GM19023 (cell line): Measurements from ENCODE around the gene IQGAP1.
"Not testable (repeated sequence)": the region's sequence is repeated elsewhere in the genome, so short reads cannot be mapped to it uniquely, and the experiment has no call there.

ENCODE experiments used
- ATAC-seq: cut with Tn5 transposase; IDR thresholded peaks from one replicate; pipeline ENCODE4 v1.9.1; 2021; ENCODE audit warnings: mild to moderate bottlenecking, moderate library complexity; ENCODE audit not compliant: unreplicated experiment

The IQGAP1 gene

DNA sequence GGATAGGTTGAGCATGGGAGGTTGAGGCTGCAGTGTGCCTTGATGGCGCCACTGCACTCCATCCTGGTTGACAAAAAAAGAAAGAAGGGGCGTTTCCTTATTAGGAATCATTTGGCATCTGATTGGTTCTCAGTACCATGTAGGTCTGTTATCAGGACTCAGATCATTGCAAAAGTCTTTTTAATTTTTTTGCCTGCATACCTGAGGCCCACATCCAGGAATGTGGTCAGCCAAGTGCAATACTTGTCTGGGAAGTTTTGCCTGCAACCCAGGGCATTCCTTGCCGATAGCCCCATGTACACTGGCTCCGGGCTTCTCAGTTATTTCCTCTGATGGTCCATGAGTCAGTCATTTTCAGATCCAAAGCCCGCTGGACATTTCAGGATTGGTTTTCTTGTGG is 91.6 kb downstream of the IQGAP1 start:
- ATAC-seq = no peak

DNA sequence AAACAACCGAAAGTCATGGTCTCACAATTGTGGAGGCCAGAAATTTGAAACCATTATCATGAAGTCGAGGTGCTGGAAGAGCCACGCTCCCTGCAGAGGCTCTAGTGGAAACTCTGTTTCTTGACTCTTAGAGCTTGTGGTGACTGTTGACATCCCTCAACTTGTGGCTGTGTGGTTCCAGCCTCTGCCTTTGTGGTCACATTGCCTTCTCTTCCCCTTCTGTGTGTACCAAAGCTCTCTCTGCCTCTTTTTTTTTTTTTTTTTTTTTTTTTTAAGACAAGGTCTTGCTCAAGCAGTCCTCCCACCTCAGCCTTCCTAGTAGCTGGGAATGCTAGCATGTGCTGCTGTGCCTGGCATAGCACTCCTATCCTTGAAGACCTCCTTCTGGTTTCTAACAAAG is 93.0 kb downstream of the IQGAP1 start:
- ATAC-seq = no peak

DNA sequence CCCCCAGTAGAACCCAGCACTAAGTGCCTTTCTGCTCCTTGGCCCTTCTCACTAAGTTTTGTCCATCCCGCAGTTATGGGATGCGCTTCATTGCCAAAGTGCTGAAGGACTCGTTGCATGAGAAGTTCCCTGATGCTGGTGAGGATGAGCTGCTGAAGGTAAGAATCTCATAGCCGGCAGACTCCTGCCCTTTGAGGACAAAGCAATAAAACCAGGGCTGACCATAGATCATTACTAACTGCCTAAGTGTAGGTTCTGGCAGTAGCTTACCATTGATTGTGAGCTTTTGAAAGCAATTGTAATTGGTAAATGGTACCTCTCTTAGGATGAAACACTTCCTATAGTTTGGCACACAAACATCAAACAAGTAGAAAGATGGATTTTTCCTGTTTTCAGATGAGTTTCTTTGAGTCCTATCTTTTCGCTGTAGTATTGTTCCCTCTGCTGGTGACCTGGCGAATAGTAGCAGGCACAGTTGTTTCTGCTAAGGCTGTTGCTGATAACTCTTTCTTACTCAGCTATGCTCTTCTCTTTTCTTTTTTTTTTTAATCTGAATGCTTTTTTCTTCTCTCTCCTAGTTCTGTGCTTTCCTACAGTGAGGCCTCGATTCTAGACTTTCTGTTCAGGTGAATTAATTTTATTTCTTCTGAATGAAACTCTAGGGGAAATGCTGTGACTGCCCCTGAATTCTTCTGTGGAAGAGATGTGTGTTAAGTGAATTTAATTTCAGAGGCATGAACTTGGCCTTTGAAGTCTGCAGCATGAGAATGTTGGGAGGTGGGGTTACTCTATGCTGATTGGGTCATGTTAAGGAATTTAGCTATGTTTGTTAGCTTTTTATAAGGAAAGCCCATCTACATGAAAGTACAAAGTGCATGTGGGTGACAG is 94.3 kb downstream of the IQGAP1 start:
- ATAC-seq = no peak

DNA sequence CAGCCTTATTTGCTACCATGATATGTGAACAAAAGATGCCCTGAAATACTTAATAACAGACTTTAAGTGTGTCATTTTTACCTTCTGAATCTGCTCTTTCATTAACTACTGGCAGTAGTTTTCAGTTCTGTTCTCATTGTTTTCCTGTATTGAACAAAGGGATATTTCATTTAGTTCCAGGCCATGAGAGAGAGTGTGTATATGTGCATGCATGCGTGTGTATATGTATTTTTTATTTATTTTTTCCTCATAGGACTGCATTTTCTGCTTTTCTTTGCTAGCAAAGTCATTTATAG is 94.9 kb downstream of the IQGAP1 start:
- ATAC-seq = no peak

DNA sequence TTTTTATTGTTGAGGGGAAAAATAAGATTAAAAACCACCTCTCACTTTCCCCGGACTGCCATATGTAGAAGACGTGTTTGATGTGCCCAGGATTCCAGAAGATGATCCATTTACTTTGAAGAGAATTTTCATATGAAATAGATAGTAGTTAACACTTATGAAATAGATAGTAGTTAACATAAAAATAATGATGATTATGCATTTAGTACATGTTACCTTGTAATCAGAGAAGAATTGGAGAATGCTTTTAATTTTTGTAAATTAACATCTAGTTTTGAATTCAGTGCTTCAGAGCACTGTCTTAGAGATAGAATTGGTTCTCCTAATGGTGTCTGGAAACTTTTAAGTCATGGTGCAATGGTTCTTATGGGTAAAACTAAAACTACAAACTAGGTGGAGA is 95.6 kb downstream of the IQGAP1 start:
- no peak for ATAC-seq

DNA sequence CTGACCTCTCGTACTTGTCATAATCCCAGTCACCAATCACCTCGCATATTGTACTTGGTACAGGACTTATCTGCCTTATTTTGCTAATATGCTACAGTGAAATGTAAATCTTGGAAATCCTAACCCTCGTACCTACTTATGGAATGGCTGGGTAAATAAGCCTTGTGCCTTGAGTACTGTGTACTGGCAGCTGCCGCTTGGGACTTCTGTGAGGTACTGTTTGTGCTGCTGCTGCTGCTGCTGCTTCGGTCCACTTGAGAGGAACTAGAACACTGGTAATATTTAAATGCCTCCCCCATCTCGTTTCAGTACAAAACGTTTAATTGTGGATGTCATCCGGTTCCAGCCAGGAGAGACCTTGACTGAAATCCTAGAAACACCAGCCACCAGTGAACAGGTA is 99.1 kb downstream of the IQGAP1 start:
- ATAC-seq = no peak

DNA sequence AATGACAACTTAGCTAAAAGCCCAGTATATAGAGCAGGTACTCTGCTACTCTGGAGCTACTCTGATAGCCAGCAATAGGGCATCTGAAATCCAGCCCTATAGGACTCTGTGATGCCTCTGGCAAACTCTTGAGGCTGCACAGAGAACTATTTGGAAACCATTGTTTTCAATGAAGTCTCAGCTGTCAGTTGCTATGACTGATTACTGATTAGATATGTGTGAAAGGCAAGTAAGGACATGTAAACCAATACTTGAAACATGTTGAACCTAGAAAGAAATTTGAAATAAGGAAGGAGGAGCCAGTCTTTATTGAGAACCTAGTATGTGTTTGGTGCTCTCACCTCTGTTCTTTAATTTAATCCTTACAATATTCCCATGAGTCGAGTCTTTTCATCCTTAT is 101.5 kb downstream of the IQGAP1 start:
- ATAC-seq = no peak

DNA sequence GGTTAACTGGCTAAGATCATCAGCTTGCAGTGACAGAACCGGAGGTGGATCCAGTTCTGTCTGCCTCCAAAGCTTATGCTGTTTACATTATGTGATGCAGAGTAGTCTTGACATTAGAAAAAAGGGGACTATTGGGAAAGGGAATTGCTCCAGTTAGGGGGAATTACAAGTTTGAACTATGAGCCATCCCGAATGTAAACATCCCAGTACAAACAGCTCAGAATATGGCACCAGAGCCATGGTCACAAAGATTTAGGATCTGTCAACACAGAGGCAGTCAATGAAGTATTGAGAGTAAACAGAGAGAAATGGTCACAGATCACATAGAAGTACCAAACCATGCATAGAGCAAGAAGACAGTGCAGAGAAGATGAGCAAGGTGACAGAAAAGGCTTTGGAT is 101.9 kb downstream of the IQGAP1 start:
- no peak for ATAC-seq

DNA sequence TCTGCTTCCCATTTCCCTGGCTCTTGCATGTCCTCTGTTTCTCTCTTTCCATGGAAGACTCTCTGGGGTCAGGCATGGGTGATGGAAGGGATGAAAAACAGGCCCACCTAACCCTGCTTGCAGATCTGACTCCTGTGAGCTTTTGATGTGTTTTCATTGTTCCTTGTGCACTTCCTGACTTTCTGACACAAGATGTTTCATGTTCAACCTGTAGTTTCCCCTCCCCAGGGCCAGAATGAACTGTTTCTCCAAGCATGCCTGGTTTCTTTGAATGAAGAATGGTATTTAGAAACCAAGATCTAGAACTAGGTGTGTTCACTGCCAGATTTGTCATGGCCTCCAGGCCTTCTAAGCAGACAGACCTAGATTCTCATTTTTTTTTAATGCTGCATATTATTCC is 105.6 kb downstream of the IQGAP1 start:
- no peak for ATAC-seq

DNA sequence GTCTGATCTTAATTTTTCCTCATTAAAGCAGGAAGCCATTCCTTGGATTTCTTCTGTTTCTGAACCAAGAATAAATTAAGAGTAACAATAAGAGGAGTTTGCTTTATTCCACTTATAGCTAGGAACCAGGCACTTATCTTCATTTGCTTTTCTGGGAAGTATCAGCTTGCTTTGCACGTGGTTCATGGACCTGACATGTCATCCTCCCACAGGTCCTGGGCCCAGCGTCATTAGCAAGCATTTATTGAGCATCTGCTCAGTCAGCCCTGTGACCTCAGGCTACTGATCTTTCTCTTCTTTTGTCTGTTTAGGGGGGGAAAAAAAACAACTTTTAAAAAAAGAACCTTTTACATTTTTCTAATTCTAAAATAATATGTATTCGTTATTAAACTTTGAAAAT is 107.0 kb downstream of the IQGAP1 start:
- ATAC-seq = no peak

DNA sequence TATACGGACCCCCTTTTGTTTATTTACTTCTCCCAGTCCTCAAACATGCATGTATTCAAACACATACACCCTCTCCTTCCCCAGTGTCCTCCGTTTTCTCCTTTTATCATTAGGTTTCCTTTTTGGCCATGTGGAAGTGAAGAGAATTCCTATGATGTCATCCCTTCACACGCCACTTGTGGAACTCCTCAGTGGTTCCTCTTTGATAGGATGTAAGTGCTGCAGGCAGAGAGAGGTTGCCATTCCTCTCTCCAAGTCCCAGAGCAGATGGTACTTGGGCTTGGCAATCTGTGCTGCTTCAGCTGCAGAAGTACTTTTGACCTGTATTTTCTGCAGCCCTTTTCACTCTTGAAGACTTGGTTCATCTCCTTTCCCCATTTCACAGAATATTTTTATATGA is 108.7 kb downstream of the IQGAP1 start:
- ATAC-seq = no peak

DNA sequence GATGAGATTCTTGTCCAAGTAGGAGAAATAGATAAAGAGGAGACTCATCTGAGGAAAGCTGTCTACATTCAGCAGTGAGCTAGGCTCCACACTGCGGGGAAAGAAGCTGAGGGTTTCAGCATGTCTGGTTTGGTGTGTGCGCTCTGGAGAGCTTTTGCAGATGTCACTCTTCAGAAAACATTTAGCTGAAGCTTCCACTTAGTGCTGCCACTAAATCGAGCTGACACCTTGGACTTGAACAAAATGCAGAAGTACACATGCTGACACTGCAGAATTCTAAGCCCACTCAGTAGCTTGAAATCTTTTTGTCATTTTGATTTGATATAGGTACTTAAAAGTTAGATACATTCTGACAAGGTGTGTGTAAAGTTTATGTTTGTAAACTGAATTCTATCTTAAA is 109.3 kb downstream of the IQGAP1 start:
- no peak for ATAC-seq

DNA sequence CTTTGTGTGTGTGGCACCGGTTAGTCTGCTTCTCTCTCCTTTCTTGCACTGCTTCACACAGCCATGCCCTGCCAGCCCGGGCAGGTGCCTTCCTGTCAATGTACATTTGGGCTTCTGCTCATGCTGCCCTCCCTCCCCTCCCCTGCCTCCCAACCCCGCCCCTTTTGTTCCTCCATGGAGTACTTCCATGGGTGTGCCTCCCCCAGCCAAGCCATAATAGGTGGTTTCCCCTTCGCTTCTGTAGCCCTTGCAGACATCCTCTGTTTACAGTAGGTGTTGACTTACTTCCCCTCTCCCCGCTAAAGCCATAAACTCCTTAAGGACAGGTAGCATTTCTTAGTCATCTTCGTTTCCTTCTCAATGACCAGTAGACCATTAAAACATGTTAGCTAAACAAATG is 109.9 kb downstream of the IQGAP1 start:
- ATAC-seq = no peak

DNA sequence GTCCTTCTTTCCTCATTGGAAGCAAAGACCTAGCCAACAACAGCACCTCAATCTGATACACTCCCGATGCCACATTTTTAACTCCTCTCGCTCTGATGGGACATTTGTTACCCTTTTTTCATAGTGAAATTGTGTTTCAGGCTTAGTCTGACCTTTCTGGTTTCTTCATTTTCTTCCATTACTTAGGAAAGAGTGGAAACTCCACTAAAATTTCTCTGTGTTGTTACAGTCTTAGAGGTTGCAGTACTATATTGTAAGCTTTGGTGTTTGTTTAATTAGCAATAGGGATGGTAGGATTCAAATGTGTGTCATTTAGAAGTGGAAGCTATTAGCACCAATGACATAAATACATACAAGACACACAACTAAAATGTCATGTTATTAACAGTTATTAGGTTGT is 112.1 kb downstream of the IQGAP1 start:
- no peak for ATAC-seq

DNA sequence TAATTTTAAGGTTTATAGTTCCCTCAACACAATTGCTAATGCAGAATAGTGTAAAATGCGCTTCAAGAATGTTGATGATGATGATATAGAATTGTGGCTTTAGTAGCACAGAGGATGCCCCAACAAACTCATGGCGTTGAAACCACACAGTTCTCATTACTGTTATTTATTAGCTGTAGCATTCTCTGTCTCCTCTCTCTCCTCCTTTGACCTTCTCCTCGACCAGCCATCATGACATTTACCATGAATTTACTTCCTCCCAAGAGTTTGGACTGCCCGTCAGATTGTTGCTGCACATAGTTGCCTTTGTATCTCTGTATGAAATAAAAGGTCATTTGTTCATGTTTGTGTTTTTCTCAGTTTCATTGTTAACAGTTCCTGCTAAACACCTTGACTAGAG is 113.9 kb downstream of the IQGAP1 start:
- ATAC-seq = no peak

DNA sequence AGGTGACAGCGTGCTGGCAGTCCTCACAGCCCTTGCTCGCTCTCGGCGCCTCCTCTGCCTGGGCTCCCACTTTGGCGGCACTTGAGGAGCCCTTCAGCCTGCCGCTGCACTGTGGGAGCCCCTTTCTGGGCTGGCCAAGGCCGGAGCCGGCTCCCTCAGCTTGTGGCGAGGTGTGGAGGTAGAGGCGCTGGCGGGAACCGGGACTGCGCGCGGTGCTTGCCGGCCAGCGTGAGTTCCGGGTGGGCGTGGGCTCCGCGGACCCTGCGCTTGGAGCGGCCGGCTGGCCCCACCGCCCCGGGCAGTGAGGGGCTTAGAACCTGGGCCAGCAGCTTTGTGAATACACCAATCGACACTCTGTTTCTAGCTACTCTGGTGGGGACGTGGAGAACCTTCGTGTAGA is 122.7 kb downstream of the IQGAP1 start:
- not testable (repeated sequence) for ATAC-seq

DNA sequence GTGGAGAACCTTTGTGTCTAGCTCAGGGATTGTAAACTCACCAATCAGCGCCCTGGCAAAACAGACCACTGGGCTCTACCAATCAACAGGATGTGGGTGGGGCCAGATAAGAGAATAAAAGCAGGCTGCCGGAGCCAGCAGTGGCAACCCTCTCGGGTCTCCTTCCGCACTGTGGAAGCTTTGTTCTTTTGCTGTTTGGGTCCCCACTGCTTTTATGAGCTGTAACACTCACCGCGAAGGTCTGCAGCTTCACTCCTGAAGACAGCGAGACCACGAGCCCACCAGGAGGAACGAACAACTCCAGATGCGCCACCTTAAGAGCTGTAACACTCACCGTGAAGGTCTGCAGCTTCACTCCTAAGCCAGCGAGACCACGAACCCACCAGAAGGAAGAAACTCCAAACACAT is 123.2 kb downstream of the IQGAP1 start:
- not testable (repeated sequence) for ATAC-seq

DNA sequence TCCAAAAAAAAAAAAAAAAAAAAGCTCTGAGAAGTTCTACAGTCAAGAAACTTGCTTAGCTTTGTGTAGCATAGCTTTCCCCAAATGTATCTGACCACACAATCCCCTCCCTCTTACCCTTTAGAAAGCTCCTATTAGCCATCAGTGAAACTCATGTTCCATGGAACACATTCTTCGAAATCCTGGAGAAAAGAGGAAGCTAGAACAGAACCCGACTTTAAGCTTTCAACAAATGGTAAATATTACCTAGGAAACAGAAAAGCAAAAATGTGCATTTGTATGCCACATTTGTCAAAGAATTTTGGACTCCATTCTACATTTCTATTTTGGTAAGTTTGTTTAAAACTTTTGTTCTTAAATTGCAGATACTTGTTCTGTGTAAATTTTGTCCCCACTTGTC is 124.2 kb downstream of the IQGAP1 start:
- no peak for ATAC-seq

DNA sequence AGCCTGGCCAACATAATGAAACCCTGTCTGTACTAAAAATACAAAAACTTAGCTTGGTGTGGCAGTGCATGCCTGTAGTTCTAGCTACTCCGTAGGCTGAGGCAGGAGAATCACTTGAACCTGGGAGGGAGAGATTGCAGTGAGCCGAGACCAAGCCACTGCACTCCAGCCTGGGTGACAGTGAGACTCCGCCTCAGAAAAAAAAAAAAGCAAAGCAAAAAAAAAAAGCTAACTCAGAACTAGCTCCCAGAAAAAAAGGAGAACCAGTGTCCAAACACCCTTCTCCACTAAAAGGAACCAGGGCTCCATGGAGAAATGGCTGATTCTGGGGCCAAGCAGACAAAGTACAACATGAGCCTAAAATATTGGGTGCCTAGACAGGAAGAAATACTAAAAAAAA is 124.9 kb downstream of the IQGAP1 start:
- no peak for ATAC-seq

DNA sequence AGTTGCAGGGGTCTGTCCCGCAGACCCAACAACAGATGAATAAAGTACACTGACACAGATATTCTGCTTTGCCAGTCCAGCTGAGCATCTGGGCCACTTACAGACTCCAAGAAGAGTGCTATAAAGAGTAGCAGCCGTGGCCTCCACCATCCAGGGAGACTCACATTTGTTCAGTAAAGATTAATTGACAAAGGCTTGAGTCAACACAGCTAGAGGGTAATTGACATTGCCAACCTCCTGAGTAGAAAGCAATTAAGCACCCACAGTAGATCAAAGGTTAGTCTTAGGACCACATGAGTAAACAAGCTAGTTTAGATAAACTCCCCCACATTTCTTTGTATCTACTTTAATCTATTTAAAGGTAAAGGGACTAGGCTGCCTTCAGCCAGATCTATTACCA is 125.4 kb downstream of the IQGAP1 start:
- no peak for ATAC-seq

DNA sequence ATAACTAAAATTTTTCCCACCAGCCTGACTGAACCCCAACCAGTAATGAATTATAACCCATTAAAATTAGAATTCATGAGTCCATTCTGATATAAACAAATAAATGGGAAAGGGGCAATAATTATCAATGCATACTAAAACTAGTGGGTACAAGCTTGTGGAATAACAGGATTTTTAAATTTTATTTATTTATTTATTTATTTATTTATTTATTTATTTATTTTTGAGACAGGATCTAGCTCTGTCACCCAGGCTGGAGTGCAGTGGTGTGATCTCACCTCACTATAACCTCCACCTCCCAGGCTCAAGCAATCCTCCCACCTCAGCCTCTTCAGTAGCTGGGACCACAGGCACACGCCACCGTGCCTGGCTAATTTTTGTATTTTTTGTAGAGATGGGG is 125.9 kb downstream of the IQGAP1 start:
- not testable (repeated sequence) for ATAC-seq

DNA sequence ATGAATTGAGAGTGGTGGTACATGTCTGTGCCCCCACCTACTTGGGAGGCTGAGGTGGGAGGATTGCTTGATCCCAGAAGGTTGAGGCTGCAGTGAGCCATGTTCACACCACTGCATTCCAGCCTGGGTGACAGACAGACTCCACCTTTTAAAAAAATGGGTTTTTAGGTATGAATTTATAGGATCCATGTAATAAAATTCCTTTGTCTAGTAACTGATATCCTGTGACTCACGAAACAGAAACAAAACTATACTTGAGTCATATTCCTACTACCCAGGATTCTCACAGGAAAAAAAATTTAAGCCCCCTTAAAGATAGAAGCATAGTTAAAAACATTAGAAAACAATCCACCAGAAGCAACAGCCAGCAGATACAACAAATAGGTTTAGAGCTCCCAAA is 131.6 kb downstream of the IQGAP1 start:
- no peak for ATAC-seq

DNA sequence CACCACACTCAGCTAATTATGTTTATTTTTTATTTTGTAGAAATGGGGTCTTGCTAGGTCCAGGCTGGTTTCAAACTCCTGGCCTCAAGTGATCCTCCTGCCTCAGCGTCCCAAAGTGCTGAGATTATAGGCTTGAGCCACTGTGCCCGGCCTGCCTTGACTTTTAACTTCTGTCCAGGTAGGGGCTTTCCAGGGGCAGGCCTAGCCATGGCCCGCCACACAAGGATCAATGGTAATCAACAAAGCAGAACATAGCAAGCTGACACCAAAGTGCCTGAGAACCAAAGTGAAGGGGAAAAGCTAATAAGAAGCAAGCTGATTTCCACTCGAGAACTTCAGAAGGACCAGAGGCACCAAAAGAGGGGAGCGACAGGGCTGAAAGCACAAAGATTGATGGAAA is 132.3 kb downstream of the IQGAP1 start:
- no peak for ATAC-seq
